ENCODE results near the gene SOCS1. TPM values are rescaled to one million over a fixed set of nuclear protein-coding genes. Genes with fewer than 3 reads are reported as not detected.

Gene SOCS1
- total and polyA plus RNA-seq, 10 donors: 7.7 to 50.8 (median 21.8) TPM

DNA sequence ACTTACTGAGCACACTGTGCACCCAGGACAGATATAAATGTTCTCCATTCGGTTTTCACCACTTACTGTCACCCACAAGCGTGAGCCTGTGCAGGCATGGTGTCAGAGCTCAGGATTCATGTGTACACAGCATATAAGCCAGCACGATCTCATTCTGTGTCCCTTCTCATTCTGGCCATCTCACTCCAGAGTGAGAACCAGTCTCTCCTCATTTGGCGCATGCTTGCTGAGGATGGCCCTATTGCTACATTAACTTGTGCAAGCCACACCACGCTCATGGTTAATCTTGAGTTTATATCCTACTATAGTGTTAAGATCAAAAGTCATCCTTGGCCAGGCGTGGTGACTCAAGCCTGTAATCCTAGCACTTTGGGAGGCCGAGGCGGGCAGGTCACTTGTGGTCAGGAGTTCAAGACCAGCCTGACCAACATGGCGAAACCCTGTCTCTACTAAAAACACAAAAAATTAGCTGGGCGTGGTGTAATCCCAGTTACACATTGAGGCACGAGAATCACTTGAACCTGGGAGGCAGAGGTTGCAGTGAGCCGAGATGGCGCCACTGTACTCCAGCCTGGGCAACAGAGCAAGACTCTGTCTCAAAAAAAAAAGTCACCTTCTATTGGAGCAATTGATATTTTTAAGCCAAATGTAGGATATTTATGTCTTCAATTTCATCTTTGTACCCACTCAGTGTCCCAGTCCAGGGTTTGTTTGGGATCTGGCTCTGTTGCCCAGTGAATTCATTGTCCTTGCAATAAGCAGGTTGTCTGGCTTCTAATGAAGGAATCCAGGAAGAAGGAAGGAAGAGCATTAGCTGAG, 20.9 kb downstream of the SOCS1 start:
- Histone ChIP-seq H3K4me1 (peaks cover 10 to 76% (median 42%) of the 10 kb centered on the region in 6 donors), H3K27ac (peak overlapping the region in 5 of 8 donors; percentile 36 to 89 (median 87)), H3K9me3 (no peaks in the 10 kb centered on the region), H3K36me3 (no peaks in the 10 kb centered on the region), H3K27me3 (replicated peaks in 1 of 7) (no peaks in the 10 kb centered on the region), H3K4me3 (no peak overlapping the region)
- no peak for DNase-seq
- WGBS, 5 donors: 59 to 87% (median 76%) methylated on average over 13 of the region's 13 CpGs
- intact Hi-C loops (cut with DNase I; ENCODE audit: low total_unique reads): no loop called here
- TF ChIP-seq, protein P1, sequence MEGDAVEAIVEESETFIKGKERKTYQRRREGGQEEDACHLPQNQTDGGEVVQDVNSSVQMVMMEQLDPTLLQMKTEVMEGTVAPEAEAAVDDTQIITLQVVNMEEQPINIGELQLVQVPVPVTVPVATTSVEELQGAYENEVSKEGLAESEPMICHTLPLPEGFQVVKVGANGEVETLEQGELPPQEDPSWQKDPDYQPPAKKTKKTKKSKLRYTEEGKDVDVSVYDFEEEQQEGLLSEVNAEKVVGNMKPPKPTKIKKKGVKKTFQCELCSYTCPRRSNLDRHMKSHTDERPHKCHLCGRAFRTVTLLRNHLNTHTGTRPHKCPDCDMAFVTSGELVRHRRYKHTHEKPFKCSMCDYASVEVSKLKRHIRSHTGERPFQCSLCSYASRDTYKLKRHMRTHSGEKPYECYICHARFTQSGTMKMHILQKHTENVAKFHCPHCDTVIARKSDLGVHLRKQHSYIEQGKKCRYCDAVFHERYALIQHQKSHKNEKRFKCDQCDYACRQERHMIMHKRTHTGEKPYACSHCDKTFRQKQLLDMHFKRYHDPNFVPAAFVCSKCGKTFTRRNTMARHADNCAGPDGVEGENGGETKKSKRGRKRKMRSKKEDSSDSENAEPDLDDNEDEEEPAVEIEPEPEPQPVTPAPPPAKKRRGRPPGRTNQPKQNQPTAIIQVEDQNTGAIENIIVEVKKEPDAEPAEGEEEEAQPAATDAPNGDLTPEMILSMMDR (IDR thresholded peaks at IDR 0.05 in 8 of 11, conservative IDR thresholded peaks at IDR 0.05 in 3 of 11): no peak
- peak in 1 of 3 donors; percentile 60 for TF ChIP-seq POLR2AphosphoS5 (IDR thresholded peaks at IDR 0.05)
- TF ChIP-seq POLR2A (IDR thresholded peaks at IDR 0.05): no peak

DNA sequence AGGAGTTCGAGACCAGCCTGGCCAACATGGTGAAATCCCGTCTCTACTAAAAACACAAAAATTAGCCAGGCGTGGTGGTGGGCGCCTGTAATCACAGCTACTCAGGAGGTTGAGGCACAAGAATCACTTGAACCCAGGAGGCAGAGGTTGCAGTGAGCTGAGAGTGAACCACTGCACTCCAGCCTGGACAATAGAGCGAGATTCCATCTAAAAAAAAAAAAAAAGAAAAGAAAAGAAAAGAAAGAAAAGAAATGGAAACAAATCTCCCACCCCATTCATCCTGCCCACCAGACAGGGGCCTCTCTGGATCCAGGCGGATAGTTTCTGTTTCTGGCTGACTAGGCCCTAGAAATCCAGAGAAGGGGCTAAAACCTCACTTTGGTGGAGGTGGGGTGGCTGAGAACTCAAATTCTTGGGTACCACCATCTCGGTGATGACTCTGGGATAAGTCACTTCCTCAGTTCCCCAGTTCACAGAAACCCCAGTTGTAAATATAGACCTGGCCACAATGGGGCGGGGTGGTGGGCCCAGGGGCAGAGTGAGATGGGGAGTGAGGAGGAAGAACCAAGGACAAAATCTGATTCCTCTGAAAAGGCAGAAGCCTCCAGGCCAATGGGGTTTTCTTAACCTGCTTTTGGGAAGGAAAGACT, 22.2 kb downstream of the SOCS1 start:
- peak overlapping the region in 1 of 8 donors; percentile 49 for H3K4me3 ChIP-seq
- H3K9me3 ChIP-seq: no peaks in the 10 kb centered on the region
- TF ChIP-seq, protein P1 (IDR thresholded peaks at IDR 0.05 in 8 of 11, conservative IDR thresholded peaks at IDR 0.05 in 3 of 11): peak in 1 of 11 experiments; percentile 15
- no peak for TF ChIP-seq POLR2A (IDR thresholded peaks at IDR 0.05)
- peaks cover 10 to 79% (median 42%) of the 10 kb centered on the region in 6 donors for H3K4me1 ChIP-seq
- H3K27me3 ChIP-seq (replicated peaks in 1 of 7): no peaks in the 10 kb centered on the region
- H3K27ac ChIP-seq: peak overlapping the region; percentile 70 to 89 (median 83)
- no peak for DNase-seq
- intact Hi-C loops (cut with DNase I; ENCODE audit: low total_unique reads): no loop called here
- H3K36me3 ChIP-seq: no peaks in the 10 kb centered on the region
- 54 to 66% (median 60%) methylated on average over 8 of the region's 8 CpGs for WGBS, 5 donors

DNA sequence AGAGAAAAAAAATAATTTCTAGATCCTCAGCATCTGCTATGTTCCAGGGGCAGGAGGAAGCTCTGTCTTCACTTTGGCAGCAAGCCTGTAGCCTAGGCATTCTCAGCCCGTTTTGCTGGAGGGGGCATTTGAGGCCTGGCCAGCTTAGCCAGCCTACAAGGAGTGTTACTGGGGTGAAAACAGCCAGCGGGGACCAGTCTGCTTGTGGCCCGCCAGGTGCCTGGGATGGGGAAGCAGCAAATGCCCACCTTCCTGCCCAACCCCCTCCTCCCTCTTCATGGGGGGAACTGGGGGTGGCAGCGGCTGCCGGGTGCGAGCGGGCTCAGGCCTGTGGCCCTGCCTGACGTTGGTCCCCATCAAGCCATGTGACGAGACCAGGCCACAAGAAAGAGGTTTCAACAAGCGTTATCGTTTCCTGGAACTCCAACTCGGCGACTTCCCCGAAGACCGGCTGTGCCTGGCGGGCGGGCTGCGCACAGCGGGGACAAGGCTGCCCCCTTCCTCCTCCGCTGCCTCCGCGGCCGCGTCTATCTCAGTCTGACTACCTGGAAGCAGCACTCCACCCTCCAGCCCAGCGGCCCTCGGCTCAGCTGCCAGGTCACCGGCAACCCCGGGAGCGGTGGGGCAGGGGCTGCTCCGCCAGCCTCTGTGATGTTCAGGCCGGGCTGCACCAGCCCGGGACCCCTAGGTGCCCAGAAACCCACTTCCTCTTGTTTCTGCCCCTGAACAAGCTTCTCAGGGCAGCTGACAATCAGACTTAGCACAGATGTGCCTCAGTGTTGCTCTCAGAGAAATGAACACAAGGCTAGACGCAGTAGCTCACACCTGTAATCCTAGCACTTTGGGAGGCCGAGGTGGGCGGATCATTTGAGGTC, 22.9 kb downstream of the SOCS1 start:
- intact Hi-C loops (cut with DNase I; ENCODE audit: low total_unique reads): no loop called here
- DNase-seq: peak; percentile 93
- Histone ChIP-seq H3K27ac (peak overlapping the region; percentile 70 to 89 (median 83)), H3K36me3 (no peaks in the 10 kb centered on the region), H3K4me1 (peaks cover 10 to 75% (median 42%) of the 10 kb centered on the region in 6 donors), H3K27me3 (replicated peaks in 1 of 7) (no peaks in the 10 kb centered on the region), H3K9me3 (no peaks in the 10 kb centered on the region), H3K4me3 (peak overlapping the region in 2 of 8 donors; percentile 2 to 49)
- TF ChIP-seq, protein P1 (IDR thresholded peaks at IDR 0.05 in 8 of 11, conservative IDR thresholded peaks at IDR 0.05 in 3 of 11): peak in 5 of 11 experiments; percentile 8 to 26 (median 9)
- TF ChIP-seq POLR2AphosphoS5 (IDR thresholded peaks at IDR 0.05) (peak; percentile 87 to 93 (median 89)), POLR2A (IDR thresholded peaks at IDR 0.05) (no peak)
- WGBS, 5 donors: 12 to 28% (median 15%) methylated on average over 12 to 35 of the region's 35 CpGs
